H9 (cell line): Measurements from ENCODE around the gene HHAT. TPM values are rescaled to one million over a fixed set of nuclear protein-coding genes. Genes with fewer than 3 reads are reported as not detected.

Source experiments
- DNase-seq: peaks from one replicate; pipeline ENCODE4 v3.0.0-alpha.2; 2017
- H2AFZ ChIP-seq: one replicate; pipeline ENCODE4 v1.6.1; 2013; ENCODE audit warnings: mild to moderate bottlenecking, low read length, control low read depth, moderate library complexity
- H2AK5ac ChIP-seq: 2 replicates; pipeline ENCODE4 v1.6.1; 2013; ENCODE audit warnings: low read length, control low read depth, mixed read lengths; ENCODE audit not compliant: insufficient read length
- H2BK120ac ChIP-seq: one replicate; pipeline ENCODE4 v1.6.1; 2013; ENCODE audit warnings: low read depth, mild to moderate bottlenecking, low read length, control low read depth, inconsistent platforms; ENCODE audit not compliant: poor library complexity, severe bottlenecking
- H2BK12ac ChIP-seq: 2 replicates; pipeline ENCODE4 v1.6.1; 2013; ENCODE audit warnings: low read length, control low read depth, mixed read lengths, low read depth; ENCODE audit not compliant: insufficient read length
- H2BK15ac ChIP-seq: 2 replicates; pipeline ENCODE4 v1.6.1; 2013; ENCODE audit warnings: low read depth, low read length, control low read depth
- H2BK20ac ChIP-seq: one replicate; pipeline ENCODE4 v1.6.1; 2013; ENCODE audit warnings: low read depth, mild to moderate bottlenecking, low read length, control low read depth, inconsistent platforms; ENCODE audit not compliant: poor library complexity, severe bottlenecking
- H2BK5ac ChIP-seq: 2 replicates; pipeline ENCODE4 v1.6.1; 2013; ENCODE audit warnings: low read length, control low read depth, mixed read lengths; ENCODE audit not compliant: insufficient read length
- H3K14ac ChIP-seq: 2 replicates; pipeline ENCODE4 v1.6.1; 2013; ENCODE audit warnings: low read length, control low read depth; ENCODE audit not compliant: insufficient read depth
- H3K18ac ChIP-seq: 2 replicates; pipeline ENCODE4 v1.6.1; 2013; ENCODE audit warnings: low read depth, mild to moderate bottlenecking, mixed read lengths, low read length, control low read depth; ENCODE audit not compliant: insufficient read length
- H3K23ac ChIP-seq: 2 replicates; pipeline ENCODE4 v1.6.1; 2013; ENCODE audit warnings: low read length, control low read depth, mixed read lengths, low read depth; ENCODE audit not compliant: insufficient read length
- H3K23me2 ChIP-seq: 2 replicates; pipeline ENCODE4 v1.6.1; 2013; ENCODE audit warnings: low read depth, mild to moderate bottlenecking, mixed read lengths, low read length, control low read depth; ENCODE audit not compliant: insufficient read length, poor library complexity, severe bottlenecking
- H3K27ac ChIP-seq: 2 replicates; pipeline ENCODE4 v1.5.1; 2013; ENCODE audit warnings: low read length, control low read depth, mixed read lengths, low read depth; ENCODE audit not compliant: insufficient read length
- H3K27me3 ChIP-seq: 2 replicates; pipeline ENCODE4 v1.6.1; 2013; ENCODE audit warnings: low read length, control low read depth, inconsistent platforms; ENCODE audit not compliant: insufficient read depth
- H3K4ac ChIP-seq: 2 replicates; pipeline ENCODE4 v1.6.1; 2013; ENCODE audit warnings: low read depth, mild to moderate bottlenecking, control low read depth, inconsistent platforms, low read length, moderate library complexity
- H3K4me1 ChIP-seq: 2 replicates; pipeline ENCODE4 v1.6.1; 2013; ENCODE audit warnings: low read length, control low read depth, inconsistent platforms; ENCODE audit not compliant: insufficient read depth
- H3K4me2 ChIP-seq: 2 replicates; pipeline ENCODE4 v1.6.1; 2013; ENCODE audit warnings: low read length, control low read depth, mixed read lengths; ENCODE audit not compliant: insufficient read length, insufficient read depth
- H3K56ac ChIP-seq: 2 replicates; pipeline ENCODE4 v1.6.1; 2013; ENCODE audit warnings: low read depth, mild to moderate bottlenecking, mixed read lengths, low read length, control low read depth; ENCODE audit not compliant: insufficient read length
- H3K79me1 ChIP-seq: 2 replicates; pipeline ENCODE4 v1.6.1; 2013; ENCODE audit warnings: low read depth, mild to moderate bottlenecking, moderate library complexity, low read length, control low read depth, inconsistent platforms; ENCODE audit not compliant: insufficient read depth, poor library complexity, severe bottlenecking
- H3K79me2 ChIP-seq: 2 replicates; pipeline ENCODE4 v1.6.1; 2013; ENCODE audit warnings: low read length, control low read depth, inconsistent platforms; ENCODE audit not compliant: insufficient read depth
- H3K9ac ChIP-seq: 2 replicates; pipeline ENCODE4 v1.6.1; 2013; ENCODE audit warnings: low read length, control low read depth, mixed read lengths; ENCODE audit not compliant: insufficient read length; ENCODE audit errors: extremely low read depth
- H3K9me3 ChIP-seq: one replicate; pipeline ENCODE4 v1.6.1; 2013; ENCODE audit warnings: low read depth, low read length, inconsistent platforms; ENCODE audit not compliant: control insufficient read depth
- H3T11ph ChIP-seq: one replicate; pipeline ENCODE4 v1.6.1; 2013; ENCODE audit warnings: mild to moderate bottlenecking, low read length, control low read depth, inconsistent platforms
- H4K20me1 ChIP-seq: one replicate; pipeline ENCODE4 v1.6.1; 2013; ENCODE audit not compliant: control insufficient read depth, insufficient read length, insufficient read depth
- H4K5ac ChIP-seq: 2 replicates; pipeline ENCODE4 v1.6.1; 2013; ENCODE audit warnings: low read depth, mild to moderate bottlenecking, mixed read lengths, low read length, control low read depth; ENCODE audit not compliant: insufficient read length
- H4K8ac ChIP-seq: replicated peaks from 2 replicates; pipeline ENCODE4 v1.6.1; 2013; ENCODE audit warnings: low read length, control low read depth, mixed read lengths, low read depth; ENCODE audit not compliant: insufficient read length
- H4K91ac ChIP-seq: 2 replicates; pipeline ENCODE4 v1.6.1; 2013; ENCODE audit warnings: low read depth, mild to moderate bottlenecking, moderate library complexity, mixed read lengths, low read length, control low read depth; ENCODE audit not compliant: insufficient read length
- H3K27ac Mint-ChIP-seq, 3 experiments: 2 replicates in 2 of 3; 3 replicates in 1 of 3; pipeline ENCODE4 v1.8.0; 2020 to 2021; ENCODE audit warnings: mixed read lengths in 3 of 3, mild to moderate bottlenecking in 1 of 3, moderate library complexity in 1 of 3
- H3K27me3 Mint-ChIP-seq: 2 replicates; pipeline ENCODE4 v1.8.0; 2021; ENCODE audit warnings: low read depth, mild to moderate bottlenecking, moderate library complexity, mixed read lengths
- H3K36me3 Mint-ChIP-seq, 3 experiments: 2 replicates in 2 of 3; 3 replicates in 1 of 3; pipeline ENCODE4 v1.8.0; 2020 to 2021; ENCODE audit warnings: low read depth in 3 of 3, mixed read lengths in 3 of 3; ENCODE audit not compliant: insufficient read depth in 1 of 3
- H3K4me1 Mint-ChIP-seq, 2 experiments: 2 replicates each; pipeline ENCODE4 v1.8.0; 2020; ENCODE audit warnings: mixed read lengths in 2 of 2
- H3K4me3 Mint-ChIP-seq, 2 experiments: 2 replicates in 1 of 2; 3 replicates in 1 of 2; pipeline ENCODE4 v1.8.0; 2020 to 2021; ENCODE audit warnings: mild to moderate bottlenecking in 2 of 2, mixed read lengths in 2 of 2, moderate library complexity in 1 of 2
- H3K9me3 Mint-ChIP-seq, 2 experiments: 2 replicates in 1 of 2; 3 replicates in 1 of 2; pipeline ENCODE4 v1.8.0; 2020; ENCODE audit warnings: mild to moderate bottlenecking in 2 of 2, mixed read lengths in 2 of 2, moderate library complexity in 1 of 2
- WGBS: extraction: QIAGEN DNeasy Blood & Tissue Kit; methylation state at CpG from one replicate; pipeline ENCODE4 v1.1.7; 2013; ENCODE audit warnings: missing lambda C conversion rate, low lambda C conversion rate, mixed read lengths; ENCODE audit not compliant: insufficient read length; ENCODE audit errors: extremely low coverage; 5-methylcytosine and 5-hydroxymethylcytosine counted together
- total RNA-seq: library from RNA; stranded (reverse); gene quantifications from 2 replicates; pipeline ENCODE4 v1.2.1, GENCODE V29; 2021
- TF ChIP-seq, protein P1 (sequence below): fragments of 200-600 bp; sonication (generic); conservative IDR thresholded peaks from 3 replicates; pipeline ENCODE4 v1.8.0; 2021; ENCODE audit warnings: antibody characterized with exemption, mild to moderate bottlenecking

Gene HHAT
- total RNA-seq, 1 experiment from 2014 or later, result 0.48 TPM

GRCh38 chr1:210377731-210378333 is 49.1 kb downstream of the HHAT start:
- Histone ChIP-seq H2AFZ (no peak overlapping the region), H3T11ph (no peak overlapping the region), H3K18ac (no peak overlapping the region), H3K23me2 (no peaks in the 10 kb centered on the region), H3K14ac (no peak overlapping the region), H4K91ac (no peak overlapping the region), H3K23ac (no peak overlapping the region), H3K9me3 (no peaks in the 10 kb centered on the region), H3K79me2 (no peaks in the 10 kb centered on the region), H4K8ac (no peak overlapping the region), H3K56ac (no peak overlapping the region), H3K27ac (no peak overlapping the region), H3K4me1 (peaks cover 7% of the 10 kb centered on the region; the same call in 1 of the 2 replicates), H4K5ac (no peak overlapping the region), H3K4ac (no peak overlapping the region), H2BK20ac (no peak overlapping the region), H2BK120ac (no peak overlapping the region), H3K27me3 (no peaks in the 10 kb centered on the region), H3K9ac (no peak overlapping the region), H3K4me2 (no peak overlapping the region), H2BK12ac (no peak overlapping the region), H2BK15ac (no peak overlapping the region), H4K20me1 (no peaks in the 10 kb centered on the region), H3K79me1 (no peaks in the 10 kb centered on the region), H2BK5ac (no peak overlapping the region), H2AK5ac (no peak overlapping the region)
- TF ChIP-seq, protein P1, sequence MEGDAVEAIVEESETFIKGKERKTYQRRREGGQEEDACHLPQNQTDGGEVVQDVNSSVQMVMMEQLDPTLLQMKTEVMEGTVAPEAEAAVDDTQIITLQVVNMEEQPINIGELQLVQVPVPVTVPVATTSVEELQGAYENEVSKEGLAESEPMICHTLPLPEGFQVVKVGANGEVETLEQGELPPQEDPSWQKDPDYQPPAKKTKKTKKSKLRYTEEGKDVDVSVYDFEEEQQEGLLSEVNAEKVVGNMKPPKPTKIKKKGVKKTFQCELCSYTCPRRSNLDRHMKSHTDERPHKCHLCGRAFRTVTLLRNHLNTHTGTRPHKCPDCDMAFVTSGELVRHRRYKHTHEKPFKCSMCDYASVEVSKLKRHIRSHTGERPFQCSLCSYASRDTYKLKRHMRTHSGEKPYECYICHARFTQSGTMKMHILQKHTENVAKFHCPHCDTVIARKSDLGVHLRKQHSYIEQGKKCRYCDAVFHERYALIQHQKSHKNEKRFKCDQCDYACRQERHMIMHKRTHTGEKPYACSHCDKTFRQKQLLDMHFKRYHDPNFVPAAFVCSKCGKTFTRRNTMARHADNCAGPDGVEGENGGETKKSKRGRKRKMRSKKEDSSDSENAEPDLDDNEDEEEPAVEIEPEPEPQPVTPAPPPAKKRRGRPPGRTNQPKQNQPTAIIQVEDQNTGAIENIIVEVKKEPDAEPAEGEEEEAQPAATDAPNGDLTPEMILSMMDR, result no peak
- peaks cover 14 to 27% of the 10 kb centered on the region in 2 experiments for H3K4me1 Mint-ChIP-seq
- no peak overlapping the region for H3K4me3 Mint-ChIP-seq
- peak overlapping the region in 1 of 3 experiments; percentile 54; a peak in 2 of 7 replicates for H3K27ac Mint-ChIP-seq
- no CpG with 5 or more reads among the region's 3 CpGs for WGBS
- H3K27me3 Mint-ChIP-seq, result 0 out of 2 replicates have a peak, but pooled peaks cover 1% of the 10 kb centered on the region
- DNase-seq, result no peak
- no peaks in the 10 kb centered on the region for H3K36me3 Mint-ChIP-seq
- no peaks in the 10 kb centered on the region for H3K9me3 Mint-ChIP-seq
